Ecto neural progenitor cell (in vitro differentiated cells): Measurements from ENCODE around the gene SHISA5.
"Not testable (repeated sequence)": the region's sequence is repeated elsewhere in the genome, so short reads cannot be mapped to it uniquely, and the experiment has no call there.

Experiments used
- DNase-seq: peaks from one replicate; pipeline ENCODE4 v3.0.0-alpha.2; 2018; ENCODE audit warnings: low spot score

The SHISA5 gene

DNA sequence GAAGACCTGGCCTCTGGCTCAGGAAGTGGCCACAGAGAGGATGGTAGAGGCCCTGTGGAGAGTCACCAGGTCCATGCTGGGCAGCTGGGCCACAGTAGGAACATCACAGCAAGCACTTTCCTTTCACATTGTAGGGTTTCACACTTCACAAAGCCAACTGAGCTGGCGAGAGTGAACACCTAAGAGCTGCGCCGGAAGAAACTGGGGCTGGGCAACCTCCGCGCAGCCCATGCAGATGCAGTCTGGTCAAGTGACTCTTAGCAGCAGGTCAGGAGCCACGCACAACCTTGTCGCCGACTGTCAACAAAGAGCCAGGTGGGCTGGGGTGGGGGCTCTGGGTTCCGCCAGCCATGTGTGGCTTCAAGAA, 15.3 kb upstream of the SHISA5 start:
- DNase-seq = no peak

- no peak for DNase-seq
Measured at GRCh38 chr3:48518638-48519276, 14.8 kb upstream of the SHISA5 start.

- no peak for DNase-seq
Measured at GRCh38 chr3:48518069-48518468, 14.1 kb upstream of the SHISA5 start.

DNA sequence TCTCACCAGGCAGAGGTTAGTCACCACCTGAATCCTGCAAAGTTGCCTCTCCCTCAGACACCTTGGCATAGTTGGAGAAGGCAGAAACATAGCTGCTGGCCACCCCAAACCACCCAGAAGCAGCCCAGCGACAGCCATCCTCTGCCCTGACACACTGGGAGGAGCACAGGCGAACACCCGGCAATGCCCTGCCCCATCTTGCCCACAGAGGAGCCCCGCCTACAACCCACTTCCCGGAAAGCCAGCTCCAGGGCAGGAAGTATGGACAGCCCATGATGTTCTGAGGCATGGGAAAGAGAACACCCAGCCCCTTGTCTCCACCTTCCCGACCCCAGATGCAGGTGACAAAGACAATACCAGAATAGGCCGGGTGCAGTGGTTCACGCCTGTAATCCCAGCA, 12.6 kb upstream of the SHISA5 start:
- DNase-seq = no peak

DNA sequence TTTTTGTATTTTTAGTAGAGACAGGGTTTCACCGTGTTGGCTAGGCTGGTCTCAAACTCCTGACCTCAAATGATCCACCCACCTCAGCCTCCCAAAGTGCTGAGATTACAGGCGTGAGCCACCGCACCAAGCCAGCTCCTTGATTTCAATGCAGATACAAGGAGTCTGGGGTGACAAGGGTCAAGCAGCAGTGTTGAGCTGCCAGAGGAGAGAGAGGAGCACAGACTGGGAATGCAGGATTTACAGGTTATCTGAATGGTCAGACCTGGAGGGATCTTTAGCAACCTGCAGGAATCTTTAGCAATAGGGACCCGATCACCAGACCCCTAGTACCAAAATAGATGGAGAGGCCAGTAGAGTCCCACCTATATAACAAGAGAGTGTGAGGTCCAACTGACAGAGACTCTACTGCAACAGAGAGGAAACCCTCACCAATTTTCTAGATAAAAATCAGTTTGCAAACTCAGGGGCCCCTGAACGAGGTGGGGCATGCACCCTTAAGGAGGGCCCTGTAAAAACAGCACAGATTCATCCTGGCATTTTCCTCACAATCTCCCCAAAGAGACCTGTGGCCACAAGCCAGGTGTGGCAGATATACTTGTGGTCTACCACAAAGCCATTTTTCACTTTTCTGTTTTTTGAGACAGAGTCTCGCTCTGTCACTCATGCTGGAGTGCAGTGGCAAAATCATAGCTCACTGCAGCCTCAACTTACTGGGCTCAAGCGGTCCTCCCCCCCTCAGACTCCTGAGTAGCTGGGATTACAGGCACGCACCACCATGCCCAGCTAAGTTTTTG, 10.7 kb upstream of the SHISA5 start:
- DNase-seq = no peak

DNA sequence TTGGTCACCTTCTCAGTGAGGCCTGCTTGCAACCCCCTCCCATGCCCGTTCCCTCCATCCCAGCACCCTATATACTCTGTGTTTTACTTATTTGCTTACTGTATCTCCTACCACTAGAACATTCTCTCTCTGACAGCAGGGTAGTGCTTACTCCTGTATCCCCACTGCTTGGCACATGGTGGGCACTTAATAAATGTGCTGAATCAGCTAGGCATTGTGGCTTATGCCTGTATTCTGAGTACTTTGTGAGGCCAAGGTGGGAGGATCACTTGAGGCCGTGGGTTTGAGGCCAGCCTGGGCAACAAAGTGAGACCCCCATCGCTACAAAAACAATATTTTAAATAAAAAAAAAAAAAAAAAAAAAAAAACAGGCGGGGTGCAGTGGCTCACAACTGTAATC, 7.6 kb upstream of the SHISA5 start:
- no peak for DNase-seq

GRCh38 chr3:48507256-48508061, 3.5 kb upstream of the SHISA5 start:
- DNase-seq = peak; percentile 80

DNA sequence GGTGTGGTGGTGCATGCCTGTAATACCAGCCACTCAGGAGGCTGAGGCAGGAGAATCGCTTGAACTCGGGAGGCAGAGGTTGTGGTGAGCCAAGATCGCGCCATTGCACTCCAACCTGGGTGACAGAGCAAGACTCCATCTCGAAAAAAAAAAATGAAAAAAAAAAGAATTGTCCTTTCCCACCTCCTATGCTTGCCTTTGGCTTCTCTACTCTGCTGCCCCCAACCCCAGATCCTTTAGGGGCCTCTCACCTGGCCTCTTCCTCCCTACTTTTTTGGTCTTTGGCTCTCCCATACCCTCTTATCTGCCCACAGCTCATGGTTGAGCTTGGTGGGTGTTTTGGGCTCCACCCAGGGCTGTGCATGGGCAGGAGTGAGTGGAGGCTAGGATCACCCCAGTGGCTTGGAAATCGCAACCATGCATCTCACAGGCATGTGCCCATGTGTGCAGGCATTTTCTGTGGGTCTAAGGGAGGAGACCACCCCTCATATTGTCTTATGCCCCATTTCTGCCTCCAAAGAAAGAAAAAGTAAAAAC, 2.1 kb upstream of the SHISA5 start:
- no peak for DNase-seq

- DNase-seq = no peak
Measured at GRCh38 chr3:48505146-48505545, 1.2 kb upstream of the SHISA5 start.

DNA sequence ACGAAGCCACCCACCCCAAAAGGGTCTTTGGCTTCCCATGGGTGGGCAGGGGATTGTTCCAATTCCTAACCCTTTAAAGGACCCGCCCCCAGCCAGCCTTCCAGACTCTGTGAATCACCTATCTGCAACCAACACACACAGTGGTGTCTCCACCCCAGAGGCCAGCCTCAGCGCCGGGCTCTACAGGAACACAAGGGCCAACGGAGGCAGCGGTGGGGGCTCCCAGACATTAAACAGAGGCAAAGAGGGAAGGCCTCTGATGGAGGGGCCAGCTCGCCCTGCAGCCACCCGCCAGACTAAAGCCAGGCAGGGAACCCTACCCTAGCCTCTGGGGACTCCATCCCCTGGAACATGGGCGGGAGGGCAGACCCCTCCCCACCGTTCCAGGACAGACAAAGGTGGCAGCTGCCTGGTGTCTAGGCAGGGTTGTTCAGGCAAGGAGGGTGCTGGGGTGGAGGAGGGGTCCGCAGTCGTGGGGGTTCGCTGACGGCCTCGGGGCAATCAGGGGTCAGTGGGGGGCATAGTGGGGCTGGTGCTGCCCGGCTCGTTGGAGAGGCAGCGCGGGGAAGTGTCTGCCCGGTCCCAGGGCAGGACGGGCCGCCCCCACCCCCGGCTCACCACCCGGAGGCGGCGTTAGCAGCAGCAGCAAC, 448 bp downstream of the SHISA5 start:
- DNase-seq = peak; percentile 64

DNA sequence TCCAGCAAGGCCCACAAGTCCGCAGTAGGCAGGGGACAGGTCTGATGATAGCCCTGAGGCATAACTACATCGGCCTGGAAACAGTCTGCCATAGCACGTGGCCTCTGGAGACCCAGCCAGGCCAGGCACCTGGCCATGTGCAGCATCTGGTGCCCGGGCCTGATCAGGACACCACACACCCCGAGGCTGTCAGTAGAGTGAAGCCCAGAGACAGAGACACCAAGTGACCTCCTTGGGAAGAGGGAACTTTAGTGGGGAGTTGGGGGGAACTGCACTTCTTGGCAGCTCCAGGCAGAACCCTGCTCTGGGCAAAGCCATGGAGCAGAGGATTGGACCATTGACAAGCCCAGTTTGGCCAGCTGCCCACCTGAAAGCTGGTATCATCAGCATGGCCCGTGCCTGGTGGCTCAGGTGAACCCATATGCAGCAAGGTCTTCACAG, 1.2 kb downstream of the SHISA5 start:
- DNase-seq = no peak

DNA sequence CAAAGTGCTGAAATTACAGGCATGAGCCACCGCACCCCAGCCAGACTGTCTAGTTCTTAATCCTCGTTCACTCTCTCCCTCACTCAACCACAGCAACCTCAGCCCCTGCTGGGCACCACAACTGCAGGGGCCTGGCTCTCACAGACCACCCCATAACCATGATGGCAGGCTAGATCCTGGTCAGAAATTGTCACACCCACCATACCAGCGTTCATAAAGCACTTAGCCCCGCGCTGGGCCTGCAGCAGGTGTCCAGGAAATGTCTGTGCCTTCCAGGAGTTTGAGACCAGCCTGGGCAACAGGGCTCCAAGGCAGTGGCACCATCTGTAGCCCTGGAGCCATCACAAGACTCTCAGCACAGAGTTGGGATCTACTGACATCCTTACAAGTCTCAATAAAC, 1.9 kb downstream of the SHISA5 start:
- no peak for DNase-seq

GRCh38 chr3:48501196-48501595, 2.8 kb downstream of the SHISA5 start:
- DNase-seq = no peak

DNA sequence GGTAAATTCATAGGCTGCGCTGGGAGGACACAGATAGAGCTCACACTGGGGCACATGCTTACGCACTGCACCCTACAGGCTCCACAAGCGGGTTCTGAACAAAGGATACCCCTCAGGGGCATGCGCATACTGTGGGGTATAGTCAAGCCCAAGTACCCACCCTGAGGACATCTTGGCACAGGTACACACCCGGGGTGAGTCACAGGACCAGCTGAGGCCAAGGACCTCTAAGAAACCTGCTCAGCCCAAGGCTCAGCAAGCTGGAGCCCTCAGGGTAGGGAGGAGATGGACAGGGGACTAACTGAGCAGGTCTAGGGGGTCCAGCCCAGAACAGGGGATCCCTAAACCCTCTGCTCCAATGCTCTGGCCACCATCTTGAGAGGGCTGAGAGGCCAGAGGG, 3.3 kb downstream of the SHISA5 start:
- no peak for DNase-seq

GRCh38 chr3:48493203-48493501, 10.8 kb downstream of the SHISA5 start:
- DNase-seq = no peak

- DNase-seq = no peak
Measured at GRCh38 chr3:48492461-48493202, 11.3 kb downstream of the SHISA5 start.

DNA sequence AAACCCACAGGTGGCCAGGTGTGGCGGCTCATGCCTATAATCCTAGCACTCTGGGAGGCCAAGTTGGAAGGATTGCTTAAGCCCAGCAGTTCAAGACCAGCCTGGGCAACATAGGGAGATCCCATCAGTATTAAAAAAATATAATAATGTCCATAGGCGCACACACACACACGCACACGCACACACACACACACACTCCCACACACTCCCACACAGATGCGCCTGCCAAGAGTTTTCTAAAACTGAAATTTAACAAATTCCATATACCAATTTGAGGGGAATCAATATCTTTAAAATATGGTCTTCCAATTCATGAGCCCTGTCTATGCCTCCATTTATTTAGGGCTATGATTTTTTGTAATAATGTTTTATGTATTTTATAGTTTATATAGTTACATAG, 17.0 kb downstream of the SHISA5 start:
- DNase-seq = no peak

DNA sequence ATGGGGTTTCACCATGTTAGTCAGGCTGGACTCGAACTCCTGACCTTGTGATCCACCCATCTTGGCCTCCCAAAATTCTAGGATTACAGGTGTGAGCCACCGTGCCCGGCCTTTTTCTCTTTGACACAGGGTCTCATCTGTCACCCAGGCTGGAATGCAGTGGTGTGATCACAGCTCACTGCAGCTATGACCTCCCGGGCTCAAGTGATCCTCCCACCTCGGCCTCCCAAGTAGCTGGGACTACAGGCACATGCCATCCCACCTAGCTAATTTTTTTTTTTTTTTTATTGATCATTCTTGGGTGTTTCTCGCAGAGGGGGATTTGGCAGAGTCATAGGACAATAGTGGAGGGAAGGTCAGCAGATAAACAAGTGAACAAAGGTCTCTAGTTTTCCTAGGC, 21.2 kb downstream of the SHISA5 start:
- DNase-seq = peak; percentile 39

DNA sequence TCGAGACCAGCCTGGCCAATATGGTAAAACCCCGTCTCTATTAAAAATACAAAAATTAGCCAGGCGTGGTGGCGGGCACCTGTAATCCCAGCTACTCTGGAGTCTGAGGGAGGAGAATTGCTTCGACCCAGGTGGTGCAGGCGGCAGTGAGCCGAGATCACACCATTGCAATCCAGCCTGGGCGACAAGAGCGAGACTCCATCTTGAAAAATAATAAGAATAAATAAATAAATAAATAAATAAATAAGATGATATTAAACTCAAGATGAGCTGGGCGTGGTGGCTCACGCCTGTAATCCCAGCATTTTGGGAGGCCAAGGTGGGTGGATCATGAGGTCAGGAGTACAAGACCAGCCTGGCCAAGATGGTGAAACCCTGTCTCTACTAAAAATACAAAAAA, 23.1 kb downstream of the SHISA5 start:
- DNase-seq = not testable (repeated sequence)

DNA sequence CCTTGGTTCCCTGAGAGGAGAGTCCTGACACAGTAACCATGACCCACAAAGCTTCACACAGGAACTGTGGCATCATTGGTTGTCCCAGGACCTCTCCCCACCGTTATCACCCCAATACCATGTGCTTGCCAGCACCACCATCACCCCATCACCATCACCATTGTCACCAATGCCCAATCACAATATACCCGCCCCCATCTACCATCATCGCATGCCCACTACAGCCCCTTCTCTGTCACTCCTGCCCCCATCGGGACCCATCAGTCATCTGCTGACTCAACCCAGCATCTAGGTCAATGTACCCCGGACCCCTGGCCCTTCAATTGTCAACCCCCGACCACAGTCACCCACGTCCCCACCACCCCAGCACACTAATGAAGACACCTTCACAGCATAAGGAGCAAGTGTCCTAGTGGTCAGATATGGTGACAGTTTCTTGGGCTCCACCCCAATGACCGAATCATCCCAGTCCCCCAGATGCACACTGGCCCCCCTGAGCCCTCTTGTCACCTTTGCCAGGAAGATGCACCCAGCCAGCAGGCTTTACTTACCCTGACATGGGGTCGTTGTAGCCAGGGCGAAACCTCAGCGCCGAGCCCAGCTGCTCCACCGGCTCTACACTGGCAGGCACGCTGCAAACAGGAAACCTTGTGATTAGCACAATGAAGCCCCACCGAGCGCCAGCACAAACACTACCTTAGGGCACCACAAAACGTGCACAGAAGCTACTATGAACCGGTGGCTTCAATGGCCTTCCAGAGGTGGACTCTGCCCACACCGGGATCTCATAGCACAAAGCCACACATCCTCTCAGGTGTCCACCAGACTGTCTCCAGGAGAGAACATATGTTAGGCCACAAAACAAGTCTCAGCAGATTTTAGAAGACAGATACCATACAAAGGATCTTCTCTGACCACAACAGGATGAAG, 25.1 kb downstream of the SHISA5 start:
- no peak for DNase-seq
